ENCODE results near the gene RAP1GDS1. TPM values are rescaled to one million over a fixed set of nuclear protein-coding genes. Genes with fewer than 3 reads are reported as not detected.
"Not testable (repeated sequence)": the region's sequence is repeated elsewhere in the genome, so short reads cannot be mapped to it uniquely, and the experiment has no call there.

The RAP1GDS1 gene
- total RNA-seq, 1 experiment from 2014 or later = 37.2 TPM

GRCh38 chr4:98345838-98346237 is 84.7 kb downstream of the RAP1GDS1 start:
- DNase-seq (ENCODE audit: extremely low read depth, low read depth) = no peak

GRCh38 chr4:98352396-98352795 is 91.2 kb downstream of the RAP1GDS1 start:
- no peak for DNase-seq (ENCODE audit: extremely low read depth, low read depth)

GRCh38 chr4:98352940-98353339 is 91.8 kb downstream of the RAP1GDS1 start:
- no peak for DNase-seq (ENCODE audit: extremely low read depth, low read depth)

GRCh38 chr4:98358630-98359248 is 97.6 kb downstream of the RAP1GDS1 start:
- no peak for DNase-seq (ENCODE audit: extremely low read depth, low read depth)

GRCh38 chr4:98359646-98360045 is 98.5 kb downstream of the RAP1GDS1 start:
- DNase-seq (ENCODE audit: extremely low read depth, low read depth) = no peak

GRCh38 chr4:98363431-98363830 is 102.2 kb downstream of the RAP1GDS1 start:
- DNase-seq (ENCODE audit: extremely low read depth, low read depth) = no peak

GRCh38 chr4:98366275-98366674 is 105.1 kb downstream of the RAP1GDS1 start:
- not testable (repeated sequence) for DNase-seq (ENCODE audit: extremely low read depth, low read depth)

- not testable (repeated sequence) for DNase-seq (ENCODE audit: extremely low read depth, low read depth)
These were observed 106.8 kb downstream of the RAP1GDS1 start for GRCh38 chr4:98368000-98368399.

- DNase-seq (ENCODE audit: extremely low read depth, low read depth) = no peak
These were observed 108.1 kb downstream of the RAP1GDS1 start for GRCh38 chr4:98369322-98369721.

GRCh38 chr4:98374643-98375042 is 113.5 kb downstream of the RAP1GDS1 start:
- DNase-seq (ENCODE audit: extremely low read depth, low read depth) = no peak

GRCh38 chr4:98377559-98377958 is 116.4 kb downstream of the RAP1GDS1 start:
- DNase-seq (ENCODE audit: extremely low read depth, low read depth) = no peak

- DNase-seq (ENCODE audit: extremely low read depth, low read depth) = no peak
These were observed 120.1 kb downstream of the RAP1GDS1 start for GRCh38 chr4:98381306-98381705.

- no peak for DNase-seq (ENCODE audit: extremely low read depth, low read depth)
These were observed 122.4 kb downstream of the RAP1GDS1 start for GRCh38 chr4:98383431-98384106.

GRCh38 chr4:98385831-98386230 is 124.6 kb downstream of the RAP1GDS1 start:
- no peak for DNase-seq (ENCODE audit: extremely low read depth, low read depth)

- no peak for DNase-seq (ENCODE audit: extremely low read depth, low read depth)
These were observed 126.3 kb downstream of the RAP1GDS1 start for GRCh38 chr4:98387345-98388026.

- DNase-seq (ENCODE audit: extremely low read depth, low read depth) = no peak
These were observed 132.9 kb downstream of the RAP1GDS1 start for GRCh38 chr4:98394134-98394533.

- no peak for DNase-seq (ENCODE audit: extremely low read depth, low read depth)
These were observed 138.7 kb downstream of the RAP1GDS1 start for GRCh38 chr4:98399915-98400314.

GRCh38 chr4:98406819-98407218 is 145.6 kb downstream of the RAP1GDS1 start:
- DNase-seq (ENCODE audit: extremely low read depth, low read depth) = no peak

- no peak for DNase-seq (ENCODE audit: extremely low read depth, low read depth)
These were observed 150.5 kb downstream of the RAP1GDS1 start for GRCh38 chr4:98411731-98412130.

- DNase-seq (ENCODE audit: extremely low read depth, low read depth) = no peak
These were observed 155.7 kb downstream of the RAP1GDS1 start for GRCh38 chr4:98416844-98417243.

GRCh38 chr4:98420151-98420550 is 159.0 kb downstream of the RAP1GDS1 start:
- DNase-seq (ENCODE audit: extremely low read depth, low read depth) = not testable (repeated sequence)

- DNase-seq (ENCODE audit: extremely low read depth, low read depth) = no peak
These were observed 159.9 kb downstream of the RAP1GDS1 start for GRCh38 chr4:98421111-98421510.

Data from NCI-H460 (cell line).